K562 (cell line): ENCODE measurements around the gene RESP18. TPM values are rescaled to one million over a fixed set of nuclear protein-coding genes. Genes with fewer than 3 reads are reported as not detected.

Experiments used
- ATF3 ChIP-seq, 2 experiments: fragments of 450-650 bp in 1 of 2; sonication (generic) in 1 of 2; formaldehyde crosslinking in 1 of 2; IDR thresholded peaks in 1 of 2; conservative IDR thresholded peaks in 1 of 2; 2 replicates each; pipeline versions ENCODE4 v1.6.1 to v1.8.1; 2016 to 2023; ENCODE audit warnings: mild to moderate bottlenecking in 2 of 2, moderate library complexity in 2 of 2, inconsistent platforms in 1 of 2, missing genetic modification reagents in 1 of 2
- CEBPB ChIP-seq: fragments of 450-650 bp; IDR thresholded peaks from 2 replicates; pipeline ENCODE4 v1.6.1; 2016; ENCODE audit warnings: missing genetic modification characterization, missing compliant biosample characterization
- CEBPZ ChIP-seq: fragments of 150-350 bp; IDR thresholded peaks from 2 replicates; pipeline ENCODE4 v1.6.1; 2014; ENCODE audit warnings: low read depth, mild to moderate bottlenecking, low read length, borderline replicate concordance
- JUND ChIP-seq, 2 experiments: IDR thresholded peaks; 2 replicates in 1 of 2; 3 replicates in 1 of 2; pipeline ENCODE4 v1.6.1; 2011; ENCODE audit warnings: borderline replicate concordance in 2 of 2, low read depth in 2 of 2, low read length in 2 of 2, improper control_type of control experiment in 1 of 2, missing biosample characterization in 1 of 2, missing genetic modification characterization in 1 of 2, missing genetic modification reagents in 1 of 2
- LARP7 ChIP-seq: fragments of 450-650 bp; IDR thresholded peaks from 2 replicates; pipeline ENCODE4 v1.6.1; 2016
- NFATC3 ChIP-seq: fragments of 450-650 bp; IDR thresholded peaks from 2 replicates; pipeline ENCODE4 v1.6.1; 2017; ENCODE audit warnings: mild to moderate bottlenecking
- PCBP2 ChIP-seq: fragments of 200-400 bp; formaldehyde crosslinking; IDR thresholded peaks from 2 replicates; pipeline ENCODE4 v1.6.1; 2018; ENCODE audit warnings: low read length, low read depth, mild to moderate bottlenecking, moderate library complexity; ENCODE audit not compliant: poor library complexity, severe bottlenecking
- PKNOX1 ChIP-seq: fragments of 450-650 bp; IDR thresholded peaks from 2 replicates; pipeline ENCODE4 v1.6.1; 2016
- POLR2AphosphoS5 ChIP-seq: IDR thresholded peaks from 2 replicates; pipeline ENCODE4 v1.6.1; 2011; ENCODE audit warnings: mild to moderate bottlenecking, low read depth, low read length, moderate library complexity; ENCODE audit not compliant: control insufficient read depth, insufficient read depth
- POLR2H ChIP-seq: IDR thresholded peaks from 2 replicates; pipeline ENCODE4 v1.6.1; 2016; ENCODE audit warnings: missing genetic modification characterization, low read depth, mild to moderate bottlenecking, control low read depth, missing compliant biosample characterization, moderate library complexity
- PURB ChIP-seq: sonication (generic); formaldehyde crosslinking; IDR thresholded peaks from 2 replicates; pipeline ENCODE4 v1.9.0; 2021; ENCODE audit warnings: low read depth, mild to moderate bottlenecking, missing genetic modification reagents
- SIX5 ChIP-seq, 2 experiments: IDR thresholded peaks; 2 replicates each; pipeline ENCODE4 v1.6.1; 2011; ENCODE audit warnings: low read length in 2 of 2, borderline replicate concordance in 1 of 2, low read depth in 1 of 2, mild to moderate bottlenecking in 1 of 2, moderate library complexity in 1 of 2; ENCODE audit not compliant: insufficient read depth in 1 of 2
- SOX6 ChIP-seq: fragments of 450-650 bp; IDR thresholded peaks from 2 replicates; pipeline ENCODE4 v1.6.1; 2014; ENCODE audit warnings: mild to moderate bottlenecking
- SRSF9 ChIP-seq: fragments of 200-400 bp; formaldehyde crosslinking; IDR thresholded peaks from 2 replicates; pipeline ENCODE4 v1.6.1; 2017; ENCODE audit warnings: low read depth, low read length, borderline replicate concordance
- TCFL5 ChIP-seq: fragments of 250-450 bp; sonication (Bioruptor Pico); conservative IDR thresholded peaks from 2 replicates; pipeline ENCODE4 v1.6.1; 2021; ENCODE audit warnings: mild to moderate bottlenecking, moderate library complexity, matching md5 sums
- WHSC1 ChIP-seq: IDR thresholded peaks from one replicate; pipeline ENCODE4 v1.6.1; 2012; ENCODE audit warnings: low read length, control low read depth, inconsistent platforms
- ZNF280B ChIP-seq: fragments of 250-450 bp; sonication (Bioruptor Pico); IDR thresholded peaks from 2 replicates; pipeline ENCODE4 v1.5.1; 2021; ENCODE audit warnings: mild to moderate bottlenecking
- ZNF561 ChIP-seq: fragments of 450-650 bp; formaldehyde crosslinking; conservative IDR thresholded peaks from 2 replicates; pipeline ENCODE4 v1.4.0; 2020; ENCODE audit warnings: mild to moderate bottlenecking, moderate library complexity
- ZNF586 ChIP-seq: fragments of 450-650 bp; formaldehyde crosslinking; conservative IDR thresholded peaks from 2 replicates; pipeline ENCODE4 v1.4.0; 2020; ENCODE audit warnings: mild to moderate bottlenecking, moderate library complexity
- ZNF707 ChIP-seq: fragments of 250-450 bp; sonication (Bioruptor Pico); conservative IDR thresholded peaks from 2 replicates; pipeline ENCODE4 v1.8.0; 2022; ENCODE audit warnings: inconsistent platforms, mild to moderate bottlenecking, moderate library complexity
- polyA plus RNA-seq, 8 experiments: library from polyadenylated mRNA; depleted of rRNA in 4 of 8; stranded (reverse) in 5 of 8; unstranded in 3 of 8; fragments of >200 nt; fragmentation: Nextera tagmentation in 2 of 8; fragmentation: Illumina TruSeq in 1 of 8; extraction: Ambion mirVana in 2 of 8; extraction: Trizol in 1 of 8; gene quantifications; 2 replicates each; pipeline versions ENCODE4 v1.2.1 to v1.2.3, GENCODE V29; 2011 to 2014; ENCODE audit warnings: inconsistent platforms in 1 of 8, missing spikeins in 1 of 8
- total RNA-seq, 7 experiments: library from RNA; depleted of rRNA in 6 of 7; stranded (reverse); fragments of >200 nt in 6 of 7; fragmentation: Illumina TruSeq in 2 of 7; extraction: Trizol in 2 of 7; gene quantifications; 2 replicates each; pipeline versions ENCODE4 v1.2.1 to v1.2.3, GENCODE V29; 2011 to 2021; ENCODE audit warnings: low replicate concordance in 1 of 7

Gene RESP18
- total and polyA plus RNA-seq, 9 of the 15 experiments (the other 6 are each of a cell fraction or from before 2014, with no cell fraction given) = not detected

- no peak for TF ChIP-seq JUND (IDR thresholded peaks at IDR 0.05; ENCODE audit: borderline replicate concordance, low read depth, low read length)
- TF ChIP-seq JUND (tag; IDR thresholded peaks at IDR 0.05; ENCODE audit: borderline replicate concordance, low read depth, low read length) = no peak
- TF ChIP-seq LARP7 = no peak
- TF ChIP-seq CEBPZ = no peak
- no peak for TF ChIP-seq ZNF707
- TF ChIP-seq PKNOX1 = peak; percentile 10; the same call in 1 of the 2 replicates
- TF ChIP-seq SIX5 (IDR thresholded peaks at IDR 0.05; ENCODE audit: borderline replicate concordance in 1 of 2, insufficient read depth in 1 of 2, low read depth in 1 of 2, low read length in 2 of 2) = no peak
- peak; percentile 26; the same call in 1 of the 2 replicates for TF ChIP-seq SOX6
- no peak for TF ChIP-seq PCBP2
- no peak for TF ChIP-seq SRSF9
- TF ChIP-seq TCFL5 (CRISPR knock-in tag) = no peak
- TF ChIP-seq CEBPB (tag) = peak; percentile 59
- no peak for TF ChIP-seq WHSC1
- no peak for TF ChIP-seq POLR2AphosphoS5
- TF ChIP-seq ATF3 (IDR thresholded peaks at IDR 0.05) = peak; percentile 82
- no peak for TF ChIP-seq ATF3 (CRISPR knock-in tag; conservative IDR thresholded peaks at IDR 0.05)
- TF ChIP-seq ZNF586 = no peak
- TF ChIP-seq PURB (CRISPR knock-in tag) = no peak
- TF ChIP-seq POLR2H = no peak
- no peak for TF ChIP-seq NFATC3
- TF ChIP-seq ZNF561 (CRISPR knock-in tag) = no peak
- TF ChIP-seq ZNF280B (CRISPR knock-in tag) = no peak
Measured at GRCh38 chr2:219369447-219369861, 36.9 kb upstream of the RESP18 start (continued).
